GM11168 (cell line): ENCODE measurements around the gene KRT77.

Experiments used
- in situ Hi-C: fragments of 300-500 bp; cut with MboI; formaldehyde crosslinking; loops from one replicate; pipeline ENCODE4 v1.12.0; 2022; ENCODE audit warnings: low sequenced_read_pairs; ENCODE audit not compliant: unreplicated experiment

KRT77 gene

GRCh38 chr12:52660934-52661499, 42.3 kb downstream of the KRT77 start:
- in situ Hi-C loops: no loop called here

DNA sequence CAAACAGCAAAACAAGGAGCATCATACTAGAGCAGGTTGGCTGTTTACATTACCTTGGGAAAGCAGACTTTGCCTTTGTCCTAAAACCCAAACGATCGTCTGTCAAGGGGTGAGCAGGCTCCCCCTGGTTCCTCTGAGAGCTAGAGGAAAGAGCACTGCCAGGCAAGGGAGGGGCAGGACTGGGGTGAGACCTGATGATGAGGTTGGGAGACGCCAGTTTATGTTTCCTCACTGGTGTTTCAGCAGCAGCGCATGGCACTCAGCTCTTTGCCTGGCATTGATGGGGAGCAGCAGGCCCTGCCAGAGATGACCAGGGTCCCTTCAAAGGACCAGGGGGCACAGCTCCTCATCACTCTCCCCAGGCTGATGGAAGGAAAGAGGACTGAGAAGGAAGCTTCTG, 43.4 kb downstream of the KRT77 start:
- in situ Hi-C loops: no loop called here

DNA sequence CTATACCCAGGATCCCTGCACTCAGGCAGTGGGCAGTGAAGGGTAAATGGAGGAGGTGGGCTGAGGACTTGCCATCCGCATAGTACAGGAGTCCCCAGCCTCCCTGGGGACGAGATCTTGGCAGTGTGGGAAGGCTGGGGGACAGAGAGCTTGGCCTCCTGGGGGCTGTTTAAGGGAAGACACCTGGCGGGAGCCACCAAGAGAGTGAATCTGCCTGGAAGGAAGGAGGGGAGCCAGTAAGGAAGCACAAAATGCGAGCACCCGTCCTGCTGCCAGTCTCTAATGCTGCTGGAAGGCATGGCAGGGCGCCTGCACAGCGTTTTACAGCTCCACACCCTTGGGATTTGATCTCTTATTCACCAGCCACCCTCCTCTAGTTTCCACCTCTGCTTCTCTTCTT, 43.9 kb downstream of the KRT77 start:
- in situ Hi-C loops: no loop called here

- in situ Hi-C loops: no loop called here
Observed at GRCh38 chr12:52658196-52658595, 45.1 kb downstream of the KRT77 start.

DNA sequence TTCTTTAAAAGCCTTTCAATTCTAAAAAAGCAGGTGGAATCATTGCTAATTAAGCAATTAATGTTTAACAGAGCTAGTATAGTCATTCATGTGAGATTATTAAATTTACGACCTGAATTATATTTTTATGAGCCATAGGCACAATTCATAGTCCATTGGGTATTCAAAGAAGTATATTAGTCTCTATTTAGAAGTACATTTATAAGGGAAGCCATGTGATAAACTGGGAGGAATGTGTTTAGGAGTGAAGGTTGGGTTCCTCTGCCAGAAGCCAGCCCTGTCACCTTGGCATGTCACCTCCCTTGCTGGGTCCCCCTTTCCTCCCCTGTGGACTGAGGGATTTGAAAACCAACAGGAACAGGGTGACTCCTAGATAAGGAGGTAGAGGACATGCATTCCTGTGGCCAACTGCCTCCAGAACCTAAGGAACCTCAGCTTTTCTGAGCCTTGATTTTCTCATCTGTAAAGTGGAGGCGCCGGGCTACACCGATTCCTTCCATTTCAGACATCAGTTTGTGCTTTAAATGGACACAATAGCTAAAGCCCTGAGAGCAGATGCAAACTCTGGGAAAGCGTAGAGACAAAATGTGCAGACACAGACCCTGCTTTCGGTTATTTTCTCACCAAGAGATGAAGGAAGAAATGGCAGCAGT, 45.9 kb downstream of the KRT77 start:
- in situ Hi-C loops: no loop called here

- in situ Hi-C loops: no loop called here
Observed at GRCh38 chr12:52656616-52657015, 46.7 kb downstream of the KRT77 start.

DNA sequence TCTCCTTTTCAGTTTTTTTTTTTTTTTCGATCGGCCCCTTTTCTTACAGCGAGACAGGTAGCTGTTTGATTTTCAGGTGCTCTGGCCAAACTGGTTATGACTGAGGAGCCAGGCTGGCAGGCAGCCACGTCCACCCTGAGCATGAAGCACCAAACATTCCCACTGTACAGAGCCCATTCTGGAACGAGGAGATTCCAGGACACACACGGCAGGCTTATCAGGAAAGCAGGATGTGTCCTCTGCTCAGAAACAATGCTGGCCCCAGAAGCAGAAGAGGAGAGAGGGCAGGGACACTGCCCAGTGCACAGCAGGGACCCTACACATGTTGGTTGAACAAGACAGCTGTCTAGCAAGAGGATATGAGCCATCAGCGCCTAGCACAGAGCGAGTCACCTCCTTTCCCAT, 47.6 kb downstream of the KRT77 start:
- in situ Hi-C loops: no loop called here

GRCh38 chr12:52655251-52655650, 48.1 kb downstream of the KRT77 start:
- in situ Hi-C loops: no loop called here

DNA sequence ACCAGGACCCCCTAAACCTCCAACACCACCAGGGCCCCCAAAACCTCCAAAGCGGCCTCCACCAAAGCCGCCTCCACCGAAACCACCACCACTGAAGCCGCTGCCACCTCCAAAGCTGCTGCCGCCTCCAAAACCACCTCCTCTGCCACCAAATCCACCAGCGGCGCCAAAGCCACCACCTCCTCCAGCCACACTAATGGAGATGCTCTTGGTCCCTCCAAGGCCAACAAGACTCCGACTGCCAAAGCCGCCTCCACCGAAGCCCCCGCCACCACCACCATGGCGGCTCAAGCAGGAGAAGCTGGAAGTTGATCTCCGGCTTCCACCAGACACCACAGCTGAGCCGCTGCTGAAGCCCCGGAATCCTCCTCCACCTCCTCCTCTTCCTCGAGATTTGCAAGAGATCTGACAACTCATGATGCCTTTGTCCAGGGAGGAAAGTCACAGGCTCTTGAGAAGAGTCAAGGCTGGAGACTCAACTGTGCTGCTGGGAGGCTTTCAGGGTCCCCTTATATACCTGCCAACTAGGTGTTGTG, 51.5 kb downstream of the KRT77 start, which contains the start of gene KRT2:
KRT2 (minus strand) TSS at position 486 of the 536 bp plus-strand sequence; CDS start at position 417, 69 bp downstream.
- in situ Hi-C loops: no loop called here

- in situ Hi-C loops: no loop called here
Observed at GRCh38 chr12:52650520-52651081, 52.7 kb downstream of the KRT77 start.

- in situ Hi-C loops: no loop called here
Observed at GRCh38 chr12:52649066-52649465, 54.3 kb downstream of the KRT77 start.

DNA sequence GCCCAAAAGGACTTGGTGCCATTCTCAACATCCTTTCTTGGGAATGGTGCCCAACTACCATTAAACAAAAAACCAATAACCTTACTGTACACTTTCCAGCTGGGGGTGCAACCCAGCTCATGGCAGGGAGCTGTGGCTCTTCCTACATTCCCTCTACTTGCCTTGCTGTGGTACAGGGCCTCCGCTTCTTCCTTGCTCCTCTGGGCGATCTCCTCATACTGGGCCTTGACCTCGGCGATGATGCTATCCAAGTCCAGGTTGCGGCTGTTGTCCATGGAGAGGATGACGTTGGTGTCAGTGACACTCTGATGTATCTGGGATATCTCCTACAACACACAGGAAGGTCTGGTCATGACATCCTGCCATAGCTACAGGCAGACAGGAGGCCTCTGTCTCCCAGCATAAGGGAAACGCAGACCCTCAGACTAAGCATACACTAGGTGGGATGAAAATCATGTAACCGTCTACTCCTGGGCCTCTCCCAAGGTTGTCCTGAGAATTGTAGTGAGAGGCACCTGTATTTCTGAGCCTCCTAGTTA, 55.2 kb downstream of the KRT77 start:
- in situ Hi-C loops: no loop called here

- in situ Hi-C loops: no loop called here
Observed at GRCh38 chr12:52647601-52648000, 55.7 kb downstream of the KRT77 start.

- in situ Hi-C loops: no loop called here
Observed at GRCh38 chr12:52646613-52647012, 56.7 kb downstream of the KRT77 start.

GRCh38 chr12:52645982-52646381, 57.3 kb downstream of the KRT77 start:
- in situ Hi-C loops: no loop called here

DNA sequence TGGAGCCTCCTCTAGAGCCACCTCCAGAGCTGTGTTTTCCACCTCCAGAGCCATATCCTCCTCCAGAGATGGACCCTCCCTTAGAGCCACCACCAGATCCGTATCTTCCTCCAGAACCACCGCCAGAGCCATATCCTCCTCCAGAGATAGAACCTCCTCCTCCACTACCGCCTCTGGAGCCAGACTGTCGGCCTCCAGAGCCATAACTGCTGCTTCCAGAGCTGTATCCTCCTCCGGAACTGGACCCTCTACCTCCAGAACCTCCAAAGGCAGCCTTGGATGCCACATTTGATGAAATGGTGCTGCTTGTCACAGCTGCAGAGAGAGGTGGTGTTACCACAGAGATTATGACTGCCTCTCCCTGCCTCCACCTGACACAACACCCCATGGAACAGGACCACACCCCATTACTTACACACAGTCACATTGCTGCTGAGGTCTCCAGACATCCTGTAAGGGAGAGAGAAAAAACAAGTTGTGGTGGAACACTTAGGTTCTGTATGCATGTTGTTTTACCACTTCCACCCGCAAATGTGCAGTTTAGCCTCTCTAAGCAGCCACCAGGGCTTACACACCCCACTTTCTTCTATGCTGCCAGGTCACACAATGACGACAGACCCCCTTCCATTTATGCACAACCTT, 58.1 kb downstream of the KRT77 start:
- in situ Hi-C loops: no loop called here

GRCh38 chr12:52644078-52644415, 59.3 kb downstream of the KRT77 start:
- in situ Hi-C loops: no loop called here

DNA sequence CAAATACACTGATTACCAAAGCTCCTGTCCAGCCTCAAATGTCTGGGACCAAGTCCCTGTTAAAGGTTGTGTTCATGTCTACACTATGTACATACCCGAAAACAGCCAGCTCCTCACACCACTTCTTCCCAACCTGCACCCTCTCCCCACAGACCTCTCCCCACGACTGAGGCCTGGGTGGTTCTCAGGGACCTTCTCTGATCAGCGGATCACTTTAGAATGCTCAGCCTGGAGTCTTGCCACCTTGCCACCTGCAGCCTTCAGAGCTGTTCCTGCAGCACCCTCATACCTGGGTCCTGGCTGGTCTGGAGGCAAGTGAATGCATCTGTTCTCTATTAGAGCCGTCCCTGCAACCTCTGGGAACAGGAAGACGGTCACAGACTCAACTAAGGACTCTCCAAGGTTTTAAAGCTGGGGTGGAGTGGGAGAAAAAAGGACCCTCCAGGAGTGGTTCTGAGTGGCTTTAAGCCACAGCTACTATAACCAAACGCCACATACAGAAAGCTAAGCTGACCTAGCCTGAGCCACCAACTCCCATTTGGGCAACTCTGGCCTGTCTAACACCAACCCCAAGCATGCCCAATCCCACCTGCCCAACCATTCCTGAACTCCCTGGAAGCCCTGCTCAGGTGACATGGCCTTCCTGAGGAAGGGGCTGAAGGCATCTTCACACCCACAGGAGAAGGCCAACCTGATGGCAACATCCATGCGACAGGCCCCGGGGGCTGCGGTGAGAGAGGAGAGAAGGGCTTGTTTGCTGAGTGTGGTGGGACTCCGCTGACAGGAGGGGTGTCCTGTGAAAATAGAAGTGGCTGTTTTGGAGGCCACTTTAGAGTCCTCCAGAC, 59.9 kb downstream of the KRT77 start:
- in situ Hi-C loops: no loop called here

- in situ Hi-C loops: no loop called here
Observed at GRCh38 chr12:52641468-52641867, 61.9 kb downstream of the KRT77 start.
